Body of pancreas (tissue), 4 donors: Measurements from ENCODE around the gene SLC25A44. TPM values are rescaled to one million over a fixed set of nuclear protein-coding genes. Genes with fewer than 3 reads are reported as not detected.
"Not testable (repeated sequence)": the region's sequence is repeated elsewhere in the genome, so short reads cannot be mapped to it uniquely, and the experiment has no call there.

Experiments used
- ATAC-seq: fragments of 150-250 bp; one replicate; pipeline ENCODE4 v1.9.1; 2016
- DNase-seq, 4 donors: peaks; one replicate each; pipeline ENCODE4 v3.0.0-alpha.2; 2019
- H3K27ac ChIP-seq, 4 donors: fragments of 200-600 bp; sonication (generic); 1 replicate in 3 of 4; 2 replicates in 1 of 4; pipeline versions ENCODE4 v1.5.1 to v1.6.1; 2016 to 2019; ENCODE audit warnings: mild to moderate bottlenecking in 1 of 4, mixed read lengths in 1 of 4, moderate library complexity in 1 of 4
- H3K27me3 ChIP-seq, 2 donors: fragments of 200-600 bp; sonication (generic); one replicate each; pipeline ENCODE4 v1.6.0; 2016; ENCODE audit warnings: mild to moderate bottlenecking in 1 of 2
- H3K36me3 ChIP-seq, 2 donors: fragments of 200-600 bp; sonication (generic); replicated peaks in 1 of 2; 2 replicates each; pipeline ENCODE4 v1.5.1; 2016; ENCODE audit warnings: low read depth in 2 of 2; ENCODE audit not compliant: insufficient read depth in 1 of 2
- H3K4me1 ChIP-seq: fragments of 200-600 bp; sonication (generic); one replicate; pipeline ENCODE4 v1.6.0; 2016
- H3K4me3 ChIP-seq, 2 donors: fragments of 200-600 bp; sonication (generic); 1 replicate in 1 of 2; 2 replicates in 1 of 2; pipeline ENCODE4 v1.5.1; 2016 to 2019
- H3K9me3 ChIP-seq, 3 donors: fragments of 200-600 bp; sonication (generic); 1 replicate in 2 of 3; 2 replicates in 1 of 3; pipeline ENCODE4 v1.5.1; 2016
- POLR2A ChIP-seq, 3 donors: fragments of 450-650 bp; IDR thresholded peaks; one replicate each; pipeline ENCODE4 v1.6.1; 2016; ENCODE audit warnings: antibody characterized with exemption in 3 of 3, mild to moderate bottlenecking in 2 of 3
- WGBS, 2 donors: methylation state at CpG; one replicate each; pipeline ENCODE4 v1.1.5; 2017; 5-methylcytosine and 5-hydroxymethylcytosine counted together
- intact Hi-C: fragments of 100-400 bp; cut with DNase I; formaldehyde crosslinking; loops from one replicate; pipeline ENCODE4 v1.15.1; 2023
- total RNA-seq, 2 donors: library from RNA; depleted of rRNA; stranded (reverse); fragments of >200 nt; gene quantifications; one replicate each; pipeline ENCODE4 v1.1.0, GENCODE V29; 2016
- TF ChIP-seq, protein P1 (sequence below), 7 experiments: fragments of 450-650 bp in 4 of 7; fragments of 200-600 bp in 3 of 7; sonication (generic) in 3 of 7; IDR thresholded peaks; one replicate each; pipeline ENCODE4 v1.5.1; 2016 to 2019; ENCODE audit warnings: antibody characterized with exemption in 7 of 7

SLC25A44 gene
- total RNA-seq, 2 donors from 2014 or later, result 5.2 to 13.2 TPM

DNA sequence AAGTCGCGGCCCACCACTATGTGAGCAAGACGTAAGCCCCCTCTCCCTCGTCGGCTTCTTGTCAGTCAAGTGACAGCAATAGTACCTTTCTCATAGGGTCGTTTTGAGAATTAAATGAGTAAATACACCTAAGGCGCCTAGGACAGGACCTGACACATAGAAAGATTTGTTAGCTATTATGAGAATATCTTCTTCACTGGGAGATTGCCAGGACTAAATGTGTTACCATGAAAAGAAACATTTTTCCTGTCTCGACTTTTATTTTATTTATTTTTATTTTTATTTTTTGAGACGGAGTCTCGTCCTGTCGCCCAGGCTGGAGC lies 19.7 kb downstream of the SLC25A44 start:
- Histone ChIP-seq H3K27me3 (no peaks in the 10 kb centered on the region), H3K36me3 (peaks cover 0 to 2% of the 10 kb centered on the region in 2 donors), H3K4me3 (peak overlapping the region; percentile 23 to 60), H3K4me1 (peaks cover 38% of the 10 kb centered on the region), H3K9me3 (no peaks in the 10 kb centered on the region), H3K27ac (peak overlapping the region; percentile 89 to 99 (median 96))
- TF ChIP-seq POLR2A (IDR thresholded peaks at IDR 0.05), result no peak
- TF ChIP-seq, protein P1, sequence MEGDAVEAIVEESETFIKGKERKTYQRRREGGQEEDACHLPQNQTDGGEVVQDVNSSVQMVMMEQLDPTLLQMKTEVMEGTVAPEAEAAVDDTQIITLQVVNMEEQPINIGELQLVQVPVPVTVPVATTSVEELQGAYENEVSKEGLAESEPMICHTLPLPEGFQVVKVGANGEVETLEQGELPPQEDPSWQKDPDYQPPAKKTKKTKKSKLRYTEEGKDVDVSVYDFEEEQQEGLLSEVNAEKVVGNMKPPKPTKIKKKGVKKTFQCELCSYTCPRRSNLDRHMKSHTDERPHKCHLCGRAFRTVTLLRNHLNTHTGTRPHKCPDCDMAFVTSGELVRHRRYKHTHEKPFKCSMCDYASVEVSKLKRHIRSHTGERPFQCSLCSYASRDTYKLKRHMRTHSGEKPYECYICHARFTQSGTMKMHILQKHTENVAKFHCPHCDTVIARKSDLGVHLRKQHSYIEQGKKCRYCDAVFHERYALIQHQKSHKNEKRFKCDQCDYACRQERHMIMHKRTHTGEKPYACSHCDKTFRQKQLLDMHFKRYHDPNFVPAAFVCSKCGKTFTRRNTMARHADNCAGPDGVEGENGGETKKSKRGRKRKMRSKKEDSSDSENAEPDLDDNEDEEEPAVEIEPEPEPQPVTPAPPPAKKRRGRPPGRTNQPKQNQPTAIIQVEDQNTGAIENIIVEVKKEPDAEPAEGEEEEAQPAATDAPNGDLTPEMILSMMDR (IDR thresholded peaks at IDR 0.05), result no peak
- intact Hi-C loops, result no loop called here
- no peak for ATAC-seq
- no peak for DNase-seq
- WGBS, 2 donors, result 10 to 15% methylated on average over 11 of the region's 11 CpGs

DNA sequence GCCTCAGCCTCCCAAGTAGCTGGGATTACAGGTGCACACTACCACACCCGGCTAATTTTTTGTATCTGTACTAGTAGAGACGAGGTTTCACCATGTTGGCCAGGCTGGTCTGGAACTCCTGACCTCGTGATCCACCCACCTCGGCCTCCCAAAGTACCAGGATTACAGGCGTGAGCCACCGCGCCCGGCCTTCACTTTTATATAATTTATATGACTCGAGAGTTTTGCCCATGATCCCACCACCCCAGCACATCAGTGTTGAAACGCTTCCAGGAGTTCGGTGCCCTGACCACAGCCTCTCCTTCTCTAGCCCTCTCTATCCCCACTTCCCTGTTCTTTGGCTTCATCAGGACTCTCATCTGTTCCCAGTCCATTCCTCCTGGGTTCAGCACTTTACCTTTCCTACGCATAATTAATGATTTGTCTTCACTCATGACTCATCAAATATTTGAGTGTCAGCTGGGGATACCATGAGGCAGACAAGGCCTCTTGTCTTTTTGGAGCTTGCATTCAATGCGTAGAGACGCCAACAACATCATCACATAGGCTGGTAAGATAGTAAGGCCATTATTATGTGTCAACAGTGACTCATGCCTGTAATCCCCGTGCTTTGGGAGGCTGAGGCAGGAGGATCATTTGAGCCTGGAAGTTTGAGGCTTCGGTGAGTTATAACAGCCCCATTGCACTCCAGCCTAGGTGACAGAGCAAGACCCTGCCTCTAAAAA lies 20.3 kb downstream of the SLC25A44 start:
- TF ChIP-seq POLR2A (IDR thresholded peaks at IDR 0.05), result no peak
- TF ChIP-seq, protein P1 (IDR thresholded peaks at IDR 0.05), result no peak
- H3K4me1 ChIP-seq, result peaks cover 39% of the 10 kb centered on the region
- H3K4me3 ChIP-seq, result peak overlapping the region in 1 of 2 donors; percentile 60
- no peaks in the 10 kb centered on the region for H3K9me3 ChIP-seq
- peak overlapping the region in 2 of 4 donors; percentile 89 to 99 for H3K27ac ChIP-seq
- ATAC-seq, result no peak
- peaks cover 0 to 2% of the 10 kb centered on the region in 2 donors for H3K36me3 ChIP-seq
- no peak for DNase-seq
- intact Hi-C loops, result no loop called here
- whole genome bisulfite sequencing, 2 donors, result 77 to 81% methylated on average over 16 of the region's 16 CpGs
- no peaks in the 10 kb centered on the region for H3K27me3 ChIP-seq

DNA sequence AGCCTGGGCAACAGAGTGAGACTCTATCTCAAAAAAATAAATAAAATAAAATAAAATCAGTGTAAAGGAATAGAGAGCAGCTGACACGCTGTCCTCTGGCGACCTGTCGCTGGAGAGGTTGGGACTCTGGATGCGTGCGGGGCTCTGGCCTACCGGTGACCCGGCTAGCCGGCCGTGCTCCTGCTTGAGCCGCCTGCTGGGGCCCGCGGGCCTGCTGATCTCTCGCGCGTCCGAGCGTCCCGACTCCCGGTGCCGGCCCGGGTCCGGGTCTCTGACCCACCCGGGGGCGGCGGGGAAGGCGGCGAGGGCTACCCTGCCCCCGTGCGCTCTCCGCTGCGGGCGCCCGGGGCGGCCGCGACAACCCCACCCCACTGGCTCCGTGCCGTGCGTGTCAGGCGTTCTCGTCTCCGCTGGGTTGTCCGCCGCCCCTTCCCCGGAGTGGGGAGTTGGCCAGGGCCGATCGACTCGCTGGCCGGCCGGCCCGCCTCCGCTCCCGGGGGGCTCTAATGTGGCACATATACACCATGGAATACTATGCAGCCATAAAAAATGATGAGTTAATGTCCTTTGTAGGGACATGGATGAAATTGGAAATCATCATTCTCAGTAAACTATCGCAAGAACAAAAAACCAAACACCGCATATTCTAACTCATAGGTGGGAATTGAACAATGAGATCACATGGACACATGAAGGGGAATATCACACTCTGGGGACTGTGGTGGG lies 22.6 kb downstream of the SLC25A44 start:
- H3K4me3 ChIP-seq, H3K9me3 ChIP-seq, DNase-seq, H3K36me3 ChIP-seq, H3K27ac ChIP-seq, H3K27me3 ChIP-seq, ATAC-seq, intact Hi-C loops: not testable (repeated sequence)
- H3K4me1 ChIP-seq, result peaks cover 39% of the 10 kb centered on the region
- 95 to 98% methylated on average over 37 of the region's 55 CpGs for WGBS, 2 donors

DNA sequence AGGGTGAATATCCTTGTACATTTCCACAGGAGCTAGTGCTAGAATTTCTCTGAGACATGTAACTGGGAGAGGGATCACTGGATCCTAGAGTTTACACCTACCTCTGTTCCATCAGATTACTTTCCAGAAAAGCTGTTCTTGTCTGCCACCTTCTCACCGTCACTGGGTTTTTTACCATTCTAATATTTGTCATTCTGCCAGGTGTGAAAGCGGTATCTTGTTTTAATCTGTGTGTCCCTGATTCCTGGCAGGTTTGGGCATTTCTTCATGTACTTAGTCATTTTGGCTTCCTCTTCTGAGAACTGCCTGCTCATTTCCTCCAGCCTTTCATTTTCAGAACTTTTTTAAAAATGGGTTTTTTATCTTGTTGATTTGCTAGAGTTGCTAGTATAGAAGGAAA lies 24.0 kb downstream of the SLC25A44 start:
- peak; percentile 49 for ATAC-seq
- H3K9me3 ChIP-seq, result no peaks in the 10 kb centered on the region
- H3K36me3 ChIP-seq, result peaks cover 0 to 7% of the 10 kb centered on the region in 2 donors
- no peak for TF ChIP-seq POLR2A (IDR thresholded peaks at IDR 0.05)
- TF ChIP-seq, protein P1 (IDR thresholded peaks at IDR 0.05), result no peak
- 0 to 2% methylated on average over 2 of the region's 2 CpGs for WGBS, 2 donors
- no peak overlapping the region for H3K4me3 ChIP-seq
- peak in 2 of 4 donors; percentile 26 to 64 for DNase-seq
- intact Hi-C loops, result no loop called here
- peaks cover 33% of the 10 kb centered on the region for H3K4me1 ChIP-seq
- peak overlapping the region in 3 of 4 donors; percentile 27 to 70 (median 62) for H3K27ac ChIP-seq
- no peaks in the 10 kb centered on the region for H3K27me3 ChIP-seq

DNA sequence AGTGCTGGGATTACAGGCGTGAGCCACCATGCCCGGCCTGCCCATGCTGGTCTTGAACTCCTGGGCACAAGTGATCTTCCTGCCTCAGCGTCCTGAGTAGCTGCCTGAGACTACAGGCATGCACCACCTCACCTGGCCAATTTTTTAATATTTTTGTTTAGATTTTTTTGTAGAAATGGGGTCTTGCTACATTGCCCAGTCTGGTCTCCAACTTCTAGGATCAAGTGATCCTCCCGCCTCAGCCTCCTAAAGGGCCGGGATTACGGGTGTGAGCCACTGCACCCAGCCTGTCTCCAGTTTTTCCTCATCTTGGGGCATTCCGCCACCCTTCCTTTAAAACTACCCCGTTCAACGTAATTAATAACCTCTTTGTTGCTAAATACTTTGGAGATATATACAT lies 26.3 kb downstream of the SLC25A44 start:
- DNase-seq (no peak), ATAC-seq (no peak)
- H3K9me3 ChIP-seq, result no peaks in the 10 kb centered on the region
- no peak overlapping the region for H3K27ac ChIP-seq
- peaks cover 26% of the 10 kb centered on the region for H3K4me1 ChIP-seq
- no peaks in the 10 kb centered on the region for H3K27me3 ChIP-seq
- TF ChIP-seq, protein P1 (IDR thresholded peaks at IDR 0.05), result no peak
- TF ChIP-seq POLR2A (IDR thresholded peaks at IDR 0.05), result no peak
- 95% methylated on average over 9 of the region's 9 CpGs for WGBS, 2 donors
- intact Hi-C loops, result loop anchor here (5.0 kb wide), 2 partner anchors 73 to 128 kb away; no protein-coding TSS in a partner anchor
- peaks cover 0 to 14% of the 10 kb centered on the region in 2 donors for H3K36me3 ChIP-seq
- no peak overlapping the region for H3K4me3 ChIP-seq
